Lower leg skin (tissue), 3 donors: Measurements from ENCODE around the gene WFS1.

Experiments
- CTCF ChIP-seq, 3 donors: fragments of 450-650 bp; IDR thresholded peaks; one replicate each; pipeline ENCODE4 v1.5.1; 2016; ENCODE audit warnings: antibody characterized with exemption in 3 of 3, mild to moderate bottlenecking in 3 of 3, moderate library complexity in 2 of 3
- POLR2A ChIP-seq, 2 donors: fragments of 450-650 bp; IDR thresholded peaks; one replicate each; pipeline ENCODE4 v1.6.1; 2016 to 2017; ENCODE audit warnings: antibody characterized with exemption in 2 of 2, mild to moderate bottlenecking in 1 of 2, moderate library complexity in 1 of 2

- TF ChIP-seq CTCF (IDR thresholded peaks at IDR 0.05) (no peak), POLR2A (IDR thresholded peaks at IDR 0.05) (no peak)
Measured at GRCh38 chr4:6301732-6302442, 32.2 kb downstream of the WFS1 start.
